A673 (cell line): Measurements from ENCODE around the gene CSTPP1.

Experiments used
- EZH2 ChIP-seq: fragments of 200-600 bp; sonication (generic); IDR thresholded peaks from 2 replicates; pipeline ENCODE4 v1.6.1; 2017; ENCODE audit warnings: borderline replicate concordance, low read depth, mild to moderate bottlenecking, mixed read lengths, antibody characterized with exemption, low read length; ENCODE audit not compliant: poor library complexity, severe bottlenecking
- TF ChIP-seq, protein P1 (sequence below): fragments of 300-800, 200-600 bp; sonication (generic); conservative IDR thresholded peaks from 2 replicates; pipeline ENCODE4 v1.5.1; 2017; ENCODE audit warnings: low read depth, mild to moderate bottlenecking, antibody characterized with exemption, low read length, moderate library complexity, mixed read lengths

DNA sequence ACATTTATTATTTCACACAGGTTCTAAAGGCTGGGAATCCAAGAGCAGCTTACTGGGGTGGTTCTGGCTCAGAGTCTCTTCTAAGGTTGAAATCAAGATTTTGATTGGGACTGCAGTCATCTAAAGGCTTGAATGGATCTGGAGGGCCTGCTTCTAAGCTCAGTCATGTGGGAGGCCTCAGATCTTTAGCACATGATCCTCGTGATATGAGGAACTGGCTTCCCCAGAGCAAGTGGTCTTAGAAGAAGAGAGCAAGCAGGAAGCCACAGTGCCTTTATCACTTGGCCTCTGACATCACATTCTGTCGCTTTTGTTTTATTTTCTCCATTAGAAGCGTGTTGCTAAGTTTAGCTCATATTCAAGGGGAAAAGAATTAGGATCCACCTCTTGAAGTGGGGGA, 151.2 kb downstream of the CSTPP1 start:
- TF ChIP-seq, protein P1, sequence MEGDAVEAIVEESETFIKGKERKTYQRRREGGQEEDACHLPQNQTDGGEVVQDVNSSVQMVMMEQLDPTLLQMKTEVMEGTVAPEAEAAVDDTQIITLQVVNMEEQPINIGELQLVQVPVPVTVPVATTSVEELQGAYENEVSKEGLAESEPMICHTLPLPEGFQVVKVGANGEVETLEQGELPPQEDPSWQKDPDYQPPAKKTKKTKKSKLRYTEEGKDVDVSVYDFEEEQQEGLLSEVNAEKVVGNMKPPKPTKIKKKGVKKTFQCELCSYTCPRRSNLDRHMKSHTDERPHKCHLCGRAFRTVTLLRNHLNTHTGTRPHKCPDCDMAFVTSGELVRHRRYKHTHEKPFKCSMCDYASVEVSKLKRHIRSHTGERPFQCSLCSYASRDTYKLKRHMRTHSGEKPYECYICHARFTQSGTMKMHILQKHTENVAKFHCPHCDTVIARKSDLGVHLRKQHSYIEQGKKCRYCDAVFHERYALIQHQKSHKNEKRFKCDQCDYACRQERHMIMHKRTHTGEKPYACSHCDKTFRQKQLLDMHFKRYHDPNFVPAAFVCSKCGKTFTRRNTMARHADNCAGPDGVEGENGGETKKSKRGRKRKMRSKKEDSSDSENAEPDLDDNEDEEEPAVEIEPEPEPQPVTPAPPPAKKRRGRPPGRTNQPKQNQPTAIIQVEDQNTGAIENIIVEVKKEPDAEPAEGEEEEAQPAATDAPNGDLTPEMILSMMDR, result no peak
- no peak for TF ChIP-seq EZH2
